Fibroblast of mammary gland (primary cell): Measurements from ENCODE around the gene FBXL7.

Source experiments
- DNase-seq: peaks from one replicate; pipeline ENCODE4 v3.0.0-alpha.2; 2010; ENCODE audit warnings: low read depth
- H3K4me3 ChIP-seq: 2 replicates; pipeline ENCODE4 v1.5.1; 2011; ENCODE audit warnings: low read depth, mild to moderate bottlenecking, low read length, moderate library complexity; ENCODE audit not compliant: control insufficient read depth
- TF ChIP-seq, protein P1 (sequence below): conservative IDR thresholded peaks from 2 replicates; pipeline ENCODE4 v1.5.1; 2011; ENCODE audit warnings: low read depth, low read length, inconsistent platforms; ENCODE audit not compliant: control insufficient read depth, insufficient read depth

FBXL7 gene

DNA sequence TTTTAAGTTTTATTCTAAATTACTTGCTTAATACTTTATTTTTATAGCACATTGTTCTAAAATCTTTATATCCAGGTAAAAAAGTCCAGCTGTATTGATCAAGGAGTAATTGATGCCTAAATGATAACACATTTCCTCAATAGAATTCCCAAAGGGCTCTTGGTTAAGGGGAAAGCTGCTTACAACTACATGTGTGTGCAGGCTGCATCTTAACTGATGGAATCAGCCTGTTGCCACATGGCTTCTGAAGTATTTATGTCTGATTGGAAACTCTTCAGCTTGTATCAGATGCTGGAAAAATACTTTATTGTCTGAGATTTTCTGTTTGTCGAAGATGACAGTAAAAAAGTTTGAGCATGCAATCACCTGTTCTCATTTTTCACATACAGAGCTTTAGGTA, 182.6 kb downstream of the FBXL7 start:
- DNase-seq, result peak; percentile 36
- H3K4me3 ChIP-seq, result no peak overlapping the region
- TF ChIP-seq, protein P1, sequence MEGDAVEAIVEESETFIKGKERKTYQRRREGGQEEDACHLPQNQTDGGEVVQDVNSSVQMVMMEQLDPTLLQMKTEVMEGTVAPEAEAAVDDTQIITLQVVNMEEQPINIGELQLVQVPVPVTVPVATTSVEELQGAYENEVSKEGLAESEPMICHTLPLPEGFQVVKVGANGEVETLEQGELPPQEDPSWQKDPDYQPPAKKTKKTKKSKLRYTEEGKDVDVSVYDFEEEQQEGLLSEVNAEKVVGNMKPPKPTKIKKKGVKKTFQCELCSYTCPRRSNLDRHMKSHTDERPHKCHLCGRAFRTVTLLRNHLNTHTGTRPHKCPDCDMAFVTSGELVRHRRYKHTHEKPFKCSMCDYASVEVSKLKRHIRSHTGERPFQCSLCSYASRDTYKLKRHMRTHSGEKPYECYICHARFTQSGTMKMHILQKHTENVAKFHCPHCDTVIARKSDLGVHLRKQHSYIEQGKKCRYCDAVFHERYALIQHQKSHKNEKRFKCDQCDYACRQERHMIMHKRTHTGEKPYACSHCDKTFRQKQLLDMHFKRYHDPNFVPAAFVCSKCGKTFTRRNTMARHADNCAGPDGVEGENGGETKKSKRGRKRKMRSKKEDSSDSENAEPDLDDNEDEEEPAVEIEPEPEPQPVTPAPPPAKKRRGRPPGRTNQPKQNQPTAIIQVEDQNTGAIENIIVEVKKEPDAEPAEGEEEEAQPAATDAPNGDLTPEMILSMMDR, result no peak

DNA sequence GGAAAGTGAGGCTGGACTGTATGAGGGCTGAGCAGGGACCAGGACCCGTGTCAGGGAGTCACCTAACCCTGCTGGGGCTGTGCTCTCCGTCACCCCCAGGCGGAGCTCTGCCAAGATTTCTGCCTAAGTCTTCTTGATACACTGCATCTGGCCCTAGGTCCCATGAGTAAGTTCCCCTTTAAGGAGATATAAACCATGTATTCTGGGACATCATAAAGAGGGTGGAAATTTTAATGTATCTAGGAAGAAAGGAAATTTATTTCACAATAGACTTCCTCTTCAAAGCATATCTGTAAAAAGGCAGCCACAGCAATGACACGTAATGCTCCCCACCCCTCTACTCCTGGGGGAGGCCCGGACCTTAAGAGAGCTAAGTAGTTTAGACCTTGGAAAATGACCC, 183.4 kb downstream of the FBXL7 start:
- TF ChIP-seq, protein P1, result no peak
- no peak for DNase-seq
- no peak overlapping the region for H3K4me3 ChIP-seq

DNA sequence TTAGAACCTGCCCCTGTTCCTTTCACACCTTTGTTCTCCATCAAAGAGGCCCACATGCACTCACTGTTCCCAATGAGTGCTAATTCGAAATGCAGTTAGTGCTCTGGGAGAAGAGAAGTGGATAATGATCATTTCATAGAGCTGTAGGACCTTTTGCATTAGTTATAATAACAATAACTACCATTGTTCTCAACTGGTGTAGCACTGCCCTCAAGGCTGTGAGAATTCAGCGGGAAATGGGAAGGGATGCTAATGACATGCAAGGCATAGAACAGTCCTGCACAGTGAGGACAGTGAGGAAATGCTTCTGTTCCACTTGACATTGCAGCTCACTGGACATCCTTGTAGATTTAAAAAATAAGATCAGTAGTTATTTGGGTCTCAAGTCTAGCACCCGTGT, 187.4 kb downstream of the FBXL7 start:
- no peak overlapping the region for H3K4me3 ChIP-seq
- no peak for DNase-seq
- TF ChIP-seq, protein P1, result no peak

DNA sequence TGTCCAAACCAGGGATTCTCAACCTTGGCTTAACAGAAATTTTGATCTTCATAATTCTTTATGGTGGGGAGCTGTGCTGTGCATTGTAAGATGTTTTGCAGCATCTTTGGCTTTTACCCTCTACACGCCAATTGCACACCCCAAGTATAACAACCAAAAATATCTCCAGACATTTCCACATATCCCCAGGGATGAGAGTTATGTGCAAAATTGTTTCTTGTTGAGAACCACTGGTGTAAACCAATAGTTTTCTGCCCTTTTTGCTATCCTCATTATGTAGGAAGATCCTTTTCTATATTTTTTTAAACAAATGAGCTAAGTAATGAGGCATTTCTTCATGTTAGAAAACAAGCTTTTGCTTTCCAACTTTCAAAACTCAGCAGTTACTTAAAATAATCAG, 189.9 kb downstream of the FBXL7 start:
- no peak for DNase-seq
- TF ChIP-seq, protein P1, result no peak
- no peak overlapping the region for H3K4me3 ChIP-seq

DNA sequence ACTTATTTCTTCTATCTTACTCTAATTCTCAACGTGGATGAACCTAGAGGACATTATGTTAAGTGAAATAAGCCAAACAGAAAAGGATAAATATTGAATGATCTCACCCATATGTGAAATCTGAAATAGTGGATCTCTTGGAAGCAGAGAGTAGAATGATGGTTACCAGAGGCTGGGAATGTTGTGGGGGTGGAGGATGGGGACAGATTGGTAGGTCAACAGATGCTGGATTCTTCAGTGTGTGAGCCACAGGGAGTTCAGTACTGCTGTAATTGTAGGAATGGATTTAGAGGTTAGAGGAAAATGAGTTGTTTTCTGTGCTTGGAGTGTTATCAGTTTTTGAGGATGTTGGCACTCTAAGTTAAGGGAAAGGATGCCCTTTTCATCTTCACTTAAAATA, 190.6 kb downstream of the FBXL7 start:
- H3K4me3 ChIP-seq, result no peak overlapping the region
- DNase-seq, result peak; percentile 59
- TF ChIP-seq, protein P1, result no peak

DNA sequence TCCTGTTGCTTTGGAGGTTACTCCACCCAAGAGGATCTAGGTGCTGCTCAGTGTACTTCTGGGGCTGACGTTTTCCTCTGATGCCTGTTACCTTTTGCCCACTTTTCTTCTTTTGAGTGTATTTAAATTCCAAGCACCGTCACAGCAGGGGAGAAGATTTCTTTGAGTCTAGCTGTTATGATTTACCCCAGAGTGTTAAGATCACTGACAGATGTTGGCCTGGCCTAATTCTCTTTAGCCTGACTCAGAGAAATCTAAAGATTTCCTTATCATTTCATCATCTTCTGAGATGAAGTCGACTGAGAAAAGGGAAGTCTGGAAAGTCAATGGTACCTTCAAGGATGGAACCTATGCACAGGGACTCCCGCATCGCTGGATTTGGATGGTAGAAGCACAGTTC, 191.5 kb downstream of the FBXL7 start:
- H3K4me3 ChIP-seq, result no peak overlapping the region
- TF ChIP-seq, protein P1, result no peak
- DNase-seq, result peak; percentile 53

DNA sequence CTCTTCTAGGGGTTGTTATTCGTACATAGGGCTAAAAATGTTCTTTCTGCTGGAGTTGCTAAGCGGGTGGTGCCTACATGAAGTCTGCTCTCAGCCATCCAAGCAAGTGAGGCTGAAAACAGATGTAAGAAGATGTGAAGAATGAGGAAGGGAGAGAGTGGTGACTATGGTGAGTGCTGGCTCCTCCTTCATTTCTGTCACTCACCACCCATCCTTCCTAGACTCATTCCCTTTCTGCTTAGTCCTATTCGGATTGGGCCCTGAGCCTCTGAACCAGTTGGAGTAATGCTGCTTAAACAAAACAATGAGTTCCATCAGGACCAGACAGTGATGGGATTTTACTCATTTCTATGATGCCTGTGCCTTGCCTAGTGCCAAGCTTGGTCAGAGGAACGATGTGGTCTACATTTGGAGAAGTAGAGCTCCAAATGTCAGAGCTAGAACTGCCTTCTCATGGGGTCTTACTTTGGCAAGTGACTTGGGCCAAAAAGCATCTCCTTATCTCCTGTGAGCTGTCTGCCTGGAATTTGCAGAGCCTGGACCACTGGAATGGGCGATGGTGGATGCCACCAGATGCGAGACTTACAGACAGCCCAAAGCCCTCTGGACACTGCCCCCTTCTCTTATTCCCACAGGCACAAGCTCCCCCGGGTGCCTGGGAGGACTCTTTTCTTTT, 192.9 kb downstream of the FBXL7 start:
- DNase-seq, result no peak
- TF ChIP-seq, protein P1, result no peak
- no peak overlapping the region for H3K4me3 ChIP-seq
